HepG2 (cell line): ENCODE measurements around the gene DHX30. TPM values are rescaled to one million over a fixed set of nuclear protein-coding genes. Genes with fewer than 3 reads are reported as not detected.

ENCODE experiments used
- ATAC-seq: fragments of 200-7000 bp; cut with Tn5 transposase; 3 replicates; pipeline ENCODE4 v1.9.1; 2020; ENCODE audit warnings: mild to moderate bottlenecking, moderate library complexity
- BruUV-seq: library from RNA; stranded (reverse); fragments of 400-500 nt; replicated peaks from 2 replicates; lab custom pipeline; 2021; lab: Mats Ljungman, UMichigan
- CTCF ChIA-PET: fragments of 300-600 bp; formaldehyde crosslinking; extraction: SDS; loops from one replicate; lab custom pipeline; 2021; ENCODE audit warnings: low total read pairs, inconsistent platforms, low intra/inter-chr PET ratio; lab: Yijun Ruan, JAX
- POLR2A ChIA-PET: fragments of 350-600 bp; sonication (Branson Sonifier 250); formaldehyde crosslinking; loops from one replicate; lab custom pipeline; 2020; ENCODE audit warnings: antibody characterized with exemption, inconsistent platforms; lab: Yijun Ruan, JAX
- DNase-seq: peaks from one replicate; pipeline ENCODE4 v3.0.0-alpha.2; 2015; ENCODE audit warnings: low spot score
- FAIRE-seq: peaks from 3 replicates; lab custom pipeline; 2011; peaks lifted over from hg19 to GRCh38; lab: Jason Lieb, UNC
- H2AFZ ChIP-seq: one replicate; pipeline ENCODE4 v1.6.1; 2011; ENCODE audit warnings: low read length, inconsistent platforms
- H3K27ac ChIP-seq: fragments of 300-600 bp; 3 replicates; pipeline ENCODE4 v1.8.0; 2011; ENCODE audit warnings: mixed run types, mild to moderate bottlenecking, mixed read lengths, low read length, inconsistent platforms; ENCODE audit not compliant: insufficient read depth; ENCODE audit errors: extremely low read length
- H3K27me3 ChIP-seq, 2 experiments: fragments of 200-600 bp in 1 of 2; 2 replicates in 1 of 2; 3 replicates in 1 of 2; pipeline versions ENCODE4 v1.6.0 to v1.8.0; 2011; ENCODE audit warnings: low read length in 2 of 2, mild to moderate bottlenecking in 2 of 2, moderate library complexity in 2 of 2, inconsistent platforms in 1 of 2; ENCODE audit not compliant: insufficient read depth in 2 of 2, control insufficient read depth in 1 of 2
- H3K36me3 ChIP-seq, 2 experiments: fragments of 200-600 bp in 1 of 2; replicated peaks in 1 of 2; 2 replicates in 1 of 2; 3 replicates in 1 of 2; pipeline versions ENCODE4 v1.5.1 to v1.8.0; 2011; ENCODE audit warnings: low read length in 2 of 2, inconsistent platforms in 1 of 2; ENCODE audit not compliant: insufficient read depth in 2 of 2, control insufficient read depth in 1 of 2
- H3K4me1 ChIP-seq: 2 replicates; pipeline ENCODE4 v1.5.1; 2012; ENCODE audit warnings: low read length, inconsistent platforms; ENCODE audit not compliant: insufficient read depth
- H3K4me2 ChIP-seq: 2 replicates; pipeline ENCODE4 v1.6.0; 2011; ENCODE audit warnings: low read depth, low read length, inconsistent platforms
- H3K4me3 ChIP-seq, 3 experiments: fragments of 200-600 bp in 1 of 3; sonication (generic), shearing (Covaris generic) in 1 of 3; replicated peaks in 1 of 3; 2 replicates each; pipeline ENCODE4 v1.5.1; 2011 to 2016; ENCODE audit warnings: low read length in 3 of 3, inconsistent platforms in 2 of 3, low read depth in 2 of 3, mild to moderate bottlenecking in 2 of 3, control low read depth in 1 of 3, mixed read lengths in 1 of 3; ENCODE audit not compliant: insufficient read depth in 1 of 3
- H3K79me2 ChIP-seq: one replicate; pipeline ENCODE4 v1.6.1; 2011; ENCODE audit warnings: low read length, inconsistent platforms; ENCODE audit not compliant: insufficient read depth
- H3K9ac ChIP-seq: 2 replicates; pipeline ENCODE4 v1.6.0; 2011; ENCODE audit warnings: mild to moderate bottlenecking, low read depth, low read length, inconsistent platforms; ENCODE audit not compliant: insufficient read depth
- H3K9me3 ChIP-seq: 2 replicates; pipeline ENCODE4 v1.5.1; 2012; ENCODE audit warnings: mild to moderate bottlenecking, low read length
- H4K20me1 ChIP-seq: 2 replicates; pipeline ENCODE4 v1.6.0; 2011; ENCODE audit warnings: inconsistent platforms, mild to moderate bottlenecking, low read length, moderate library complexity; ENCODE audit not compliant: insufficient read depth
- HMG20A ChIP-seq: IDR thresholded peaks from 2 replicates; pipeline ENCODE4 v1.6.1; 2016; ENCODE audit warnings: borderline replicate concordance
- HNRNPL ChIP-seq: fragments of 200-400 bp; formaldehyde crosslinking; IDR thresholded peaks from 2 replicates; pipeline ENCODE4 v1.6.1; 2017; ENCODE audit warnings: mild to moderate bottlenecking, low read depth, low read length
- MATR3 ChIP-seq: sonication (generic); formaldehyde crosslinking; IDR thresholded peaks from 2 replicates; pipeline ENCODE4 v1.4.0; 2020; ENCODE audit warnings: missing genetic modification reagents
- MTA3 ChIP-seq: sonication (generic); formaldehyde crosslinking; IDR thresholded peaks from 2 replicates; pipeline ENCODE4 v1.4.0; 2020; ENCODE audit warnings: missing genetic modification reagents
- NFE2L1 ChIP-seq: sonication (generic); formaldehyde crosslinking; IDR thresholded peaks from 2 replicates; pipeline ENCODE4 v1.4.0; 2020; ENCODE audit warnings: missing genetic modification reagents, mild to moderate bottlenecking, borderline replicate concordance
- NFIC ChIP-seq: IDR thresholded peaks from 2 replicates; pipeline ENCODE4 v1.6.1; 2012; ENCODE audit warnings: mild to moderate bottlenecking, low read length, inconsistent platforms
- NR2F6 ChIP-seq, 2 experiments: IDR thresholded peaks; 2 replicates each; pipeline ENCODE4 v1.6.1; 2016; ENCODE audit warnings: antibody characterized with exemption in 1 of 2, mild to moderate bottlenecking in 1 of 2
- SNAI1 ChIP-seq: sonication (generic); formaldehyde crosslinking; IDR thresholded peaks from 2 replicates; pipeline ENCODE4 v1.5.0; 2020; ENCODE audit warnings: mild to moderate bottlenecking, missing genetic modification reagents, borderline replicate concordance
- SP2 ChIP-seq: sonication (generic); formaldehyde crosslinking; IDR thresholded peaks from 2 replicates; pipeline ENCODE4 v1.5.1; 2020; ENCODE audit warnings: mild to moderate bottlenecking, missing genetic modification reagents
- ZNF124 ChIP-seq: sonication (generic); formaldehyde crosslinking; IDR thresholded peaks from 2 replicates; pipeline ENCODE4 v1.4.0; 2020; ENCODE audit warnings: missing genetic modification reagents
- ZNF180 ChIP-seq: sonication (generic); formaldehyde crosslinking; IDR thresholded peaks from 2 replicates; pipeline ENCODE4 v1.4.0; 2020; ENCODE audit warnings: low read depth, missing genetic modification reagents, borderline replicate concordance
- ZNF234 ChIP-seq: sonication (generic); formaldehyde crosslinking; conservative IDR thresholded peaks from 2 replicates; pipeline ENCODE4 v1.5.1; 2020; ENCODE audit warnings: mild to moderate bottlenecking, missing genetic modification reagents
- WGBS: methylation state at CpG from one replicate; pipeline ENCODE4 v1.1.6; 2017; ENCODE audit warnings: low lambda C conversion rate; 5-methylcytosine and 5-hydroxymethylcytosine counted together
- in situ Hi-C: cut with HindIII; loops from 2 replicates; pipeline ENCODE4 v1.10.0; 2017; ENCODE audit warnings: low pct_unique_long_range_greater_than_20kb; ENCODE audit not compliant: extremely low pct_ligation_motif_present
- intact Hi-C: fragments of 100-400 bp; cut with micrococcal nuclease; formaldehyde crosslinking; loops from one replicate; pipeline ENCODE4 v1.10.0; 2022; ENCODE audit not compliant: unreplicated experiment
- polyA plus RNA-seq, 8 experiments: library from polyadenylated mRNA; depleted of rRNA in 3 of 8; stranded (reverse) in 7 of 8; unstranded in 1 of 8; fragments of >200 nt; fragmentation: Illumina TruSeq in 4 of 8; extraction: Trizol in 4 of 8; gene quantifications; 2 replicates each; pipeline versions ENCODE4 v1.2.1 to v1.2.3, GENCODE V29; 2011 to 2016; ENCODE audit warnings: low read depth in 4 of 8, missing spikeins in 1 of 8, mixed read lengths in 1 of 8; ENCODE audit not compliant: insufficient read depth in 1 of 8
- total RNA-seq, 5 experiments: library from RNA; depleted of rRNA; stranded (reverse); fragments of >200 nt; fragmentation: Illumina TruSeq; extraction: Trizol; gene quantifications; 2 replicates each; pipeline ENCODE4 v1.2.3, GENCODE V29; 2016; ENCODE audit warnings: low read depth in 1 of 5
- TF ChIP-seq, protein P1 (sequence below): sonication (generic); formaldehyde crosslinking; IDR thresholded peaks from 2 replicates; pipeline ENCODE4 v1.8.1; 2023; ENCODE audit warnings: mild to moderate bottlenecking, missing genetic modification reagents
- TF ChIP-seq, protein P2 (sequence below): sonication (generic); formaldehyde crosslinking; IDR thresholded peaks from 2 replicates; pipeline ENCODE4 v1.4.0; 2020; ENCODE audit warnings: mild to moderate bottlenecking, missing genetic modification reagents
- TF ChIP-seq, protein P3 (sequence below): IDR thresholded peaks from 2 replicates; pipeline ENCODE4 v1.6.1; 2016; ENCODE audit warnings: missing compliant biosample characterization, missing genetic modification reagents, borderline replicate concordance

DHX30 gene
- total and polyA plus RNA-seq, 2 of the 13 experiments (the other 11 are each of a cell fraction or from before 2014, with no cell fraction given) = 30.6 to 59.4 TPM

DNA sequence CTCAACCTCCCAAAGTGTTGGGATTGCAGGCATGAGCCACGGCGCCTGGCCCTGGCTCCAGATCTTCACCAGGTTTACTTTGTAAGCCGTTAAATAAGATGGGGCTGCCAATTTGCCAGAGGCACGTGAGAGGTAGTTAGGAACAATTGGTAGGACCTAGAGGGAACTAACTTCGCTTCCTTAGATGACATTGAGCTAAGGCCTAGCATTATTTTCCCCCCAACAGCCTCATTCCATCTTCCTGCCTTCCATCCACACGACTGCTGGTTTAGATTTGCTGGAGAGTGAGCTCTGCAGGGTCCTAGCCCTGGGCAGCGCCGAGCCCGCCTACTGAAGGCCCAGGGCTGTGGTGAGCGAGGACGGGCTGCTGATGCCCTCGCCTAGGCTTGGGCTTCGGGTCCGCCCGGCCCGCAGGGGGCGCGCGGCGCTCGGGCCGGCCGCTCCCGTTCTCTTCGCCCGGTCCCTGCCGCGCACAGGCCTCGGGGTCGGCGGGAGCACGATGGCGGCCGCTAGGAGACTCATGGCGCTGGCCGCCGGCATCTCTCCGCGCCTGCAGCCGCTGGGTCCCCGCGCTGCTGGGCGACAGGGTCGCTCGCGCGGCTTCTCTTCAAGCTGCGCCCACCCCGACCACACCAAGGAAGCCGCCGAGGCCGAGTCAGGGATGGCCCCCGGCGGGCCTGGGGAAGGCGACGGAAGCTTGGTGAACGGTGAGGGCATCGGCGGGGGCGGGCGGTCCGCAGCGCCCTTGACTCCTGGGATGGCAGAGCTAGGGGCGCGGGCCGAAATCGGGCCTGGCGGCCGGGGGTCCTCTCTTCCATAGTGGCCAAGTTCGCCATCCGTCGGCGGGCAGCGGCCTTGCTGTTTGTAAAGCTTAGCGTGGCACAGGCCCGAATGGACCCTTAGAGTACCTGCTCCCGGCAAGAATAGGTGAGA, 21.9 kb downstream of the DHX30 start (continued):
- TF ChIP-seq MTA3 (CRISPR knock-in tag) (no peak), HMG20A (no peak), ZNF180 (CRISPR knock-in tag) (no peak), HNRNPL (0 out of 2 replicates have a peak, but pooled peaks have one; percentile 55), NFE2L1 (no peak), NR2F6 (IDR thresholded peaks at IDR 0.05) (no peak), NR2F6 (CRISPR knock-in tag; IDR thresholded peaks at IDR 0.05) (peak; percentile 16; the same call in 1 of the 2 replicates), NFIC (no peak)
- TF ChIP-seq, all 625 proteins: peak for 303

DNA sequence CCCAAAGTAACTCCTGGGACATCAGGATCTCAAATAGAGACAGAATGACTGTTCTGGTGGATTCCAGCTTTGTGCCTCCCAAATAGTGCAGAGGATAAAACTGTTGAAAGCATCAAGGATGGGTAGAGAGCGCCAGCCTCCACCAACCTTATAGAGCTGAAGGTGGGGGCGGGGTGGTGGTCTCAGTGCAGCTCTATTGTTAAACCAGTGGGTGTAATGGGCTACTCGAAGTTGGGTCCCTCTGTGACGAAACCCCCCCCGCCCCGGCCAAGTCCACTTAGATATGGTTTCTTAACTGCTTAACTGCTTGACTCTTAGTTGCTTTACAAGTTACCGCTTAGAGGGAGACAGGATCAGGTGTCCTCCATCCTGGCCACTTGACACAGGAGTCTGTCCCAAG, 22.7 kb downstream of the DHX30 start:
- Histone ChIP-seq H3K4me2 (peak overlapping the region; percentile 86), H3K9me3 (no peaks in the 10 kb centered on the region), H3K4me1 (peaks cover 22% of the 10 kb centered on the region), H3K27me3 (no peaks in the 10 kb centered on the region; a peak in 1 of 5 replicates), H3K79me2 (peaks cover 28% of the 10 kb centered on the region), H3K4me3 (peak overlapping the region; percentile 88 to 98 (median 91)), H2AFZ (no peak overlapping the region), H3K27ac (peak overlapping the region; percentile 73), H4K20me1 (no peaks in the 10 kb centered on the region; the same call in 1 of the 2 replicates), H3K9ac (peak overlapping the region; percentile 98), H3K36me3 (peaks cover 11 to 26% of the 10 kb centered on the region in 2 experiments)
- no peak for FAIRE-seq
- 0% methylated on average over 6 of the region's 7 CpGs for WGBS
- intact Hi-C loops (no loop called here), in situ Hi-C loops (no loop called here)
- ChIA-PET POLR2A (interaction anchor here (0.6 to 3.0 kb wide), 12 partner anchors 9 to 445 kb away, joined by 4 to 14 read pairs (median 7); partner anchors contain the start of gene DHX30), CTCF (no interaction called here)
- 0 out of 2 replicates have a peak, but pooled peaks have one; percentile 41 for TF ChIP-seq SP2 (CRISPR knock-in tag)
- TF ChIP-seq, protein P1, sequence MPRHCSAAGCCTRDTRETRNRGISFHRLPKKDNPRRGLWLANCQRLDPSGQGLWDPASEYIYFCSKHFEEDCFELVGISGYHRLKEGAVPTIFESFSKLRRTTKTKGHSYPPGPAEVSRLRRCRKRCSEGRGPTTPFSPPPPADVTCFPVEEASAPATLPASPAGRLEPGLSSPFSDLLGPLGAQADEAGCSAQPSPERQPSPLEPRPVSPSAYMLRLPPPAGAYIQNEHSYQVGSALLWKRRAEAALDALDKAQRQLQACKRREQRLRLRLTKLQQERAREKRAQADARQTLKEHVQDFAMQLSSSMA (CRISPR knock-in tag) = peak; percentile 1; the same call in 1 of the 2 replicates
- no peak for TF ChIP-seq MATR3 (CRISPR knock-in tag)
- TF ChIP-seq, protein P2, sequence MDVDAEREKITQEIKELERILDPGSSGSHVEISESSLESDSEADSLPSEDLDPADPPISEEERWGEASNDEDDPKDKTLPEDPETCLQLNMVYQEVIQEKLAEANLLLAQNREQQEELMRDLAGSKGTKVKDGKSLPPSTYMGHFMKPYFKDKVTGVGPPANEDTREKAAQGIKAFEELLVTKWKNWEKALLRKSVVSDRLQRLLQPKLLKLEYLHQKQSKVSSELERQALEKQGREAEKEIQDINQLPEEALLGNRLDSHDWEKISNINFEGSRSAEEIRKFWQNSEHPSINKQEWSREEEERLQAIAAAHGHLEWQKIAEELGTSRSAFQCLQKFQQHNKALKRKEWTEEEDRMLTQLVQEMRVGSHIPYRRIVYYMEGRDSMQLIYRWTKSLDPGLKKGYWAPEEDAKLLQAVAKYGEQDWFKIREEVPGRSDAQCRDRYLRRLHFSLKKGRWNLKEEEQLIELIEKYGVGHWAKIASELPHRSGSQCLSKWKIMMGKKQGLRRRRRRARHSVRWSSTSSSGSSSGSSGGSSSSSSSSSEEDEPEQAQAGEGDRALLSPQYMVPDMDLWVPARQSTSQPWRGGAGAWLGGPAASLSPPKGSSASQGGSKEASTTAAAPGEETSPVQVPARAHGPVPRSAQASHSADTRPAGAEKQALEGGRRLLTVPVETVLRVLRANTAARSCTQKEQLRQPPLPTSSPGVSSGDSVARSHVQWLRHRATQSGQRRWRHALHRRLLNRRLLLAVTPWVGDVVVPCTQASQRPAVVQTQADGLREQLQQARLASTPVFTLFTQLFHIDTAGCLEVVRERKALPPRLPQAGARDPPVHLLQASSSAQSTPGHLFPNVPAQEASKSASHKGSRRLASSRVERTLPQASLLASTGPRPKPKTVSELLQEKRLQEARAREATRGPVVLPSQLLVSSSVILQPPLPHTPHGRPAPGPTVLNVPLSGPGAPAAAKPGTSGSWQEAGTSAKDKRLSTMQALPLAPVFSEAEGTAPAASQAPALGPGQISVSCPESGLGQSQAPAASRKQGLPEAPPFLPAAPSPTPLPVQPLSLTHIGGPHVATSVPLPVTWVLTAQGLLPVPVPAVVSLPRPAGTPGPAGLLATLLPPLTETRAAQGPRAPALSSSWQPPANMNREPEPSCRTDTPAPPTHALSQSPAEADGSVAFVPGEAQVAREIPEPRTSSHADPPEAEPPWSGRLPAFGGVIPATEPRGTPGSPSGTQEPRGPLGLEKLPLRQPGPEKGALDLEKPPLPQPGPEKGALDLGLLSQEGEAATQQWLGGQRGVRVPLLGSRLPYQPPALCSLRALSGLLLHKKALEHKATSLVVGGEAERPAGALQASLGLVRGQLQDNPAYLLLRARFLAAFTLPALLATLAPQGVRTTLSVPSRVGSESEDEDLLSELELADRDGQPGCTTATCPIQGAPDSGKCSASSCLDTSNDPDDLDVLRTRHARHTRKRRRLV (CRISPR knock-in tag) = 0 out of 2 replicates have a peak, but pooled peaks have one; percentile 23
- 0 out of 2 replicates have a peak, but pooled peaks have one; percentile 30 for TF ChIP-seq ZNF124 (CRISPR knock-in tag)
- TF ChIP-seq ZNF234 (CRISPR knock-in tag) = peak; percentile 63; the same call in 1 of the 2 replicates
- TF ChIP-seq SNAI1 (CRISPR knock-in tag) = 0 out of 2 replicates have a peak, but pooled peaks have one; percentile 21
- TF ChIP-seq, protein P3, sequence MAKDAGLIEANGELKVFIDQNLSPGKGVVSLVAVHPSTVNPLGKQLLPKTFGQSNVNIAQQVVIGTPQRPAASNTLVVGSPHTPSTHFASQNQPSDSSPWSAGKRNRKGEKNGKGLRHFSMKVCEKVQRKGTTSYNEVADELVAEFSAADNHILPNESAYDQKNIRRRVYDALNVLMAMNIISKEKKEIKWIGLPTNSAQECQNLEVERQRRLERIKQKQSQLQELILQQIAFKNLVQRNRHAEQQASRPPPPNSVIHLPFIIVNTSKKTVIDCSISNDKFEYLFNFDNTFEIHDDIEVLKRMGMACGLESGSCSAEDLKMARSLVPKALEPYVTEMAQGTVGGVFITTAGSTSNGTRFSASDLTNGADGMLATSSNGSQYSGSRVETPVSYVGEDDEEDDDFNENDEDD = no peak
- no peak for DNase-seq
- no TSS peak for BruUV-seq
- ATAC-seq = no peak; the same call in 2 of the 3 replicates
